Mesodermal cell (in vitro differentiated cells): ENCODE results near the gene LSS.
"Not testable (repeated sequence)": the region's sequence is repeated elsewhere in the genome, so short reads cannot be mapped to it uniquely, and the experiment has no call there.

ENCODE experiments used
- H3K27ac ChIP-seq: 2 replicates; pipeline ENCODE4 v1.7.0; 2013; ENCODE audit warnings: mild to moderate bottlenecking, low read depth, low read length, moderate library complexity; ENCODE audit not compliant: severe bottlenecking
- H3K36me3 ChIP-seq: 2 replicates; pipeline ENCODE4 v1.7.1; 2013; ENCODE audit warnings: mild to moderate bottlenecking, low read length, moderate library complexity; ENCODE audit not compliant: control insufficient read depth, insufficient read depth
- H3K4me1 ChIP-seq: one replicate; pipeline ENCODE4 v1.7.1; 2013; ENCODE audit warnings: mild to moderate bottlenecking, low read length; ENCODE audit not compliant: insufficient read depth, control insufficient read depth, poor library complexity, severe bottlenecking
- H3K4me3 ChIP-seq: 2 replicates; pipeline ENCODE4 v1.7.0; 2013; ENCODE audit warnings: low read length, control low read depth, mild to moderate bottlenecking; ENCODE audit not compliant: insufficient read depth, poor library complexity, severe bottlenecking; ENCODE audit errors: extremely low read depth
- H3K9me3 ChIP-seq: 2 replicates; pipeline ENCODE4 v1.7.1; 2013; ENCODE audit warnings: mild to moderate bottlenecking, low read length, moderate library complexity; ENCODE audit not compliant: control insufficient read depth
- WGBS, 2 experiments: methylation state at CpG; one replicate each; pipeline ENCODE4 v1.1.5; 2013; ENCODE audit warnings: missing lambda C conversion rate in 2 of 2; ENCODE audit not compliant: insufficient coverage in 2 of 2; 5-methylcytosine and 5-hydroxymethylcytosine counted together

LSS gene

GRCh38 chr21:46183337-46183909 lies 45.2 kb downstream of the LSS start:
- H3K4me3 ChIP-seq: peak overlapping the region; percentile 81
- WGBS, 2 experiments: 100% methylated on average over 2 of the region's 13 CpGs; no CpG with 5 or more reads in 1 of the 2 experiments
- not testable (repeated sequence) for H3K4me1 ChIP-seq, H3K9me3 ChIP-seq, H3K27ac ChIP-seq
- peaks cover 13% of the 10 kb centered on the region for H3K36me3 ChIP-seq

- peak overlapping the region; percentile 8 for H3K4me3 ChIP-seq
- peaks cover 8% of the 10 kb centered on the region for H3K36me3 ChIP-seq
- peaks cover 2% of the 10 kb centered on the region for H3K9me3 ChIP-seq
- H3K4me1 ChIP-seq: peaks cover 2% of the 10 kb centered on the region
- 94% methylated on average over 41 to 44 of the region's 44 CpGs for WGBS, 2 experiments
- no peak overlapping the region for H3K27ac ChIP-seq
Measured at GRCh38 chr21:46182548-46183336, 45.8 kb downstream of the LSS start.

- 93% methylated on average over 15 to 16 of the region's 16 CpGs for WGBS, 2 experiments
- Histone ChIP-seq H3K4me3 (no peak overlapping the region), H3K27ac (no peak overlapping the region), H3K9me3 (peaks cover 9% of the 10 kb centered on the region), H3K4me1 (peaks cover 2% of the 10 kb centered on the region), H3K36me3 (peaks cover under 1% of the 10 kb centered on the region)
Measured at GRCh38 chr21:46181953-46182547, 46.5 kb downstream of the LSS start.

- peaks cover 2% of the 10 kb centered on the region for H3K4me1 ChIP-seq
- peaks cover 15% of the 10 kb centered on the region for H3K9me3 ChIP-seq
- no peak overlapping the region for H3K4me3 ChIP-seq
- H3K36me3 ChIP-seq: no peaks in the 10 kb centered on the region
- WGBS, 2 experiments: 91 to 94% methylated on average over 16 to 19 of the region's 19 CpGs
- no peak overlapping the region for H3K27ac ChIP-seq
Measured at GRCh38 chr21:46181436-46181835, 47.1 kb downstream of the LSS start.

- Histone ChIP-seq H3K9me3 (peaks cover 17% of the 10 kb centered on the region), H3K4me1 (peaks cover 2% of the 10 kb centered on the region), H3K36me3 (no peaks in the 10 kb centered on the region), H3K4me3 (no peak overlapping the region), H3K27ac (no peak overlapping the region)
- WGBS, 2 experiments: 95 to 97% methylated on average over 23 to 26 of the region's 26 CpGs
Measured at GRCh38 chr21:46180778-46181391, 47.7 kb downstream of the LSS start.

GRCh38 chr21:46180079-46180722 lies 48.4 kb downstream of the LSS start:
- Histone ChIP-seq H3K9me3 (peaks cover 17% of the 10 kb centered on the region), H3K4me1 (peaks cover 2% of the 10 kb centered on the region), H3K27ac (no peak overlapping the region), H3K4me3 (no peak overlapping the region), H3K36me3 (no peaks in the 10 kb centered on the region)
- WGBS, 2 experiments: 89% methylated on average over 21 to 22 of the region's 24 CpGs

- WGBS, 2 experiments: 94% methylated on average over 17 of the region's 17 CpGs
Measured at GRCh38 chr21:46179708-46180078, 48.9 kb downstream of the LSS start.

GRCh38 chr21:46178961-46179360 lies 49.6 kb downstream of the LSS start:
- H3K36me3 ChIP-seq: no peaks in the 10 kb centered on the region
- H3K4me1 ChIP-seq: no peaks in the 10 kb centered on the region

More at GRCh38 chr21:46179708-46180078, 48.9 kb downstream of the LSS start:
- H3K4me3 ChIP-seq: no peak overlapping the region
- peaks cover 1% of the 10 kb centered on the region for H3K4me1 ChIP-seq
- peaks cover 17% of the 10 kb centered on the region for H3K9me3 ChIP-seq
- H3K36me3 ChIP-seq: no peaks in the 10 kb centered on the region
- no peak overlapping the region for H3K27ac ChIP-seq

GRCh38 chr21:46176443-46177129 lies 52.0 kb downstream of the LSS start:
- not testable (repeated sequence) for H3K27ac ChIP-seq, H3K4me1 ChIP-seq, H3K36me3 ChIP-seq, H3K4me3 ChIP-seq
- H3K9me3 ChIP-seq: peaks cover 17% of the 10 kb centered on the region
- no CpG with 5 or more reads among the region's 3 CpGs for WGBS, 2 experiments

More at GRCh38 chr21:46178961-46179360, 49.6 kb downstream of the LSS start:
- WGBS, 2 experiments: 77 to 100% methylated on average over 1 to 2 of the region's 4 CpGs
- peaks cover 17% of the 10 kb centered on the region for H3K9me3 ChIP-seq
- H3K27ac ChIP-seq: no peak overlapping the region
- no peak overlapping the region for H3K4me3 ChIP-seq

- Histone ChIP-seq H3K9me3 (peaks cover 17% of the 10 kb centered on the region), H3K4me1 (no peaks in the 10 kb centered on the region), H3K4me3 (no peak overlapping the region), H3K27ac (no peak overlapping the region), H3K36me3 (no peaks in the 10 kb centered on the region)
- 100% methylated on average over 1 of the region's 1 CpG; no CpG with 5 or more reads in 1 of the 2 experiments for WGBS, 2 experiments
Measured at GRCh38 chr21:46173573-46173972, 55.0 kb downstream of the LSS start.
